Measurements from ENCODE around the gene HOXD4. TPM values are rescaled to one million over a fixed set of nuclear protein-coding genes. Genes with fewer than 3 reads are reported as not detected.

Gene HOXD4
- total and polyA plus RNA-seq, 2 experiments from 2014 or later, result 1.4 to 2.5 TPM

GRCh38 chr2:176146645-176147044 is 4.7 kb upstream of the HOXD4 start:
- no peak overlapping the region for H3K9ac ChIP-seq
- in situ Hi-C loops (cut with MboI), result loop anchor here (10.0 kb wide), 1 partner anchor 308 kb away; no protein-coding TSS in a partner anchor
- H3K4me1 ChIP-seq (ENCODE audit: insufficient read depth), result no peaks in the 10 kb centered on the region
- H3K36me3 ChIP-seq (ENCODE audit: low read depth), result no peaks in the 10 kb centered on the region
- peaks cover 96% of the 10 kb centered on the region for H3K79me2 ChIP-seq (ENCODE audit: insufficient read depth)
- no peak overlapping the region for H2AFZ ChIP-seq
- TF ChIP-seq EZH2 (IDR thresholded peaks at IDR 0.05; ENCODE audit: insufficient read depth, poor library complexity, severe bottlenecking) (no peak), EZH2phosphoT487 (IDR thresholded peaks at IDR 0.05; ENCODE audit: insufficient read depth, low read depth) (no peak)
- H3K4me2 ChIP-seq (ENCODE audit: unreplicated experiment), result no peak overlapping the region
- no peak overlapping the region for H3K4me3 ChIP-seq
- no peak for DNase-seq
- H3K9me2 ChIP-seq (ENCODE audit: insufficient read depth), result no peaks in the 10 kb centered on the region
- peaks cover 2% of the 10 kb centered on the region; the same call in 1 of the 2 replicates for H4K20me1 ChIP-seq (ENCODE audit: insufficient read depth)
- H3K27ac ChIP-seq, result no peak overlapping the region
- no peaks in the 10 kb centered on the region for H3K27me3 ChIP-seq (replicated peaks; ENCODE audit: insufficient read depth)
- no peaks in the 10 kb centered on the region for H3K9me3 ChIP-seq (ENCODE audit: low read depth)
- H3F3A ChIP-seq (ENCODE audit: insufficient read depth), result no peaks in the 10 kb centered on the region

DNA sequence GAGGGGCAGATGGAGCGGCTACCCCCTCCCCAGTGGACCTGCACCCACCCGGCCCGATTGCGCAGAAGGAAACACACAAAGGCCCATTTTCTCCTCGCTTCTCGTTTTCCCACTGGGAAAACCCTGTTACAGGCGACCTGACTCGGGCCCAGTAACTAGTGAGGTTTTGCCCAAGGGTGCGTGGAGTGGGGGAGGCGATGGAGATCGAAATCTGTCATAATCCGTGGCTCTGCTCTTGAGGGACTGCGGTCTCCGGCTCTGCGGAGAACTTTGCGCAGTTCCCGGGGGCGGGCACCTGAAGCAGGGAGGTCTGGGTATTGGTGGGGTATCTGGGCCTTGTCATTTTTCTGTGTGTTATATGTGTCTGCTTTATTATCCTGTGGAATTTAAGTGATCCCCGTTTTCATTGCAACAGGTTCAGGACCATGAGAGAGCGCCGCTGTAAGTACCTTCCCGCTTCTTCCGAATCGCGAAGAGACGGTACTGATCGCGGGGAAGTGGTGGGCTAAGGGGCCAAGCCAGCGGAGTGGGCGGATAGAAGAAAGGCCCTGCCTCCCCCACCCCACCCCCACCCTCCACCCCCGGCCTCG is 4.0 kb upstream of the HOXD4 start:
- no peak for DNase-seq
- TF ChIP-seq EZH2phosphoT487 (IDR thresholded peaks at IDR 0.05; ENCODE audit: insufficient read depth, low read depth) (no peak), EZH2 (IDR thresholded peaks at IDR 0.05; ENCODE audit: insufficient read depth, poor library complexity, severe bottlenecking) (no peak)
- no peak overlapping the region for H2AFZ ChIP-seq
- in situ Hi-C loops (cut with MboI), result loop anchor here (10.0 kb wide), 1 partner anchor 307 kb away; no protein-coding TSS in a partner anchor
- no peaks in the 10 kb centered on the region for H3K9me3 ChIP-seq (ENCODE audit: low read depth)
- no peak overlapping the region for H3K9ac ChIP-seq
- H3K4me2 ChIP-seq (ENCODE audit: unreplicated experiment), result no peak overlapping the region
- H3K9me2 ChIP-seq (ENCODE audit: insufficient read depth), result no peaks in the 10 kb centered on the region
- peaks cover 2% of the 10 kb centered on the region; the same call in 1 of the 2 replicates for H4K20me1 ChIP-seq (ENCODE audit: insufficient read depth)
- no peaks in the 10 kb centered on the region for H3F3A ChIP-seq (ENCODE audit: insufficient read depth)
- no peaks in the 10 kb centered on the region for H3K36me3 ChIP-seq (ENCODE audit: low read depth)
- WGBS, 2 experiments (ENCODE audit: low coverage in 1 of 2, low lambda C conversion rate in 2 of 2, missing lambda C conversion rate in 2 of 2), result 93 to 96% methylated on average over 32 of the region's 32 CpGs
- no peaks in the 10 kb centered on the region for H3K4me1 ChIP-seq (ENCODE audit: insufficient read depth)
- no peak overlapping the region for H3K27ac ChIP-seq
- H3K27me3 ChIP-seq (replicated peaks; ENCODE audit: insufficient read depth), result no peaks in the 10 kb centered on the region
- H3K79me2 ChIP-seq (ENCODE audit: insufficient read depth), result peaks cover 93% of the 10 kb centered on the region
- H3K4me3 ChIP-seq, result no peak overlapping the region

DNA sequence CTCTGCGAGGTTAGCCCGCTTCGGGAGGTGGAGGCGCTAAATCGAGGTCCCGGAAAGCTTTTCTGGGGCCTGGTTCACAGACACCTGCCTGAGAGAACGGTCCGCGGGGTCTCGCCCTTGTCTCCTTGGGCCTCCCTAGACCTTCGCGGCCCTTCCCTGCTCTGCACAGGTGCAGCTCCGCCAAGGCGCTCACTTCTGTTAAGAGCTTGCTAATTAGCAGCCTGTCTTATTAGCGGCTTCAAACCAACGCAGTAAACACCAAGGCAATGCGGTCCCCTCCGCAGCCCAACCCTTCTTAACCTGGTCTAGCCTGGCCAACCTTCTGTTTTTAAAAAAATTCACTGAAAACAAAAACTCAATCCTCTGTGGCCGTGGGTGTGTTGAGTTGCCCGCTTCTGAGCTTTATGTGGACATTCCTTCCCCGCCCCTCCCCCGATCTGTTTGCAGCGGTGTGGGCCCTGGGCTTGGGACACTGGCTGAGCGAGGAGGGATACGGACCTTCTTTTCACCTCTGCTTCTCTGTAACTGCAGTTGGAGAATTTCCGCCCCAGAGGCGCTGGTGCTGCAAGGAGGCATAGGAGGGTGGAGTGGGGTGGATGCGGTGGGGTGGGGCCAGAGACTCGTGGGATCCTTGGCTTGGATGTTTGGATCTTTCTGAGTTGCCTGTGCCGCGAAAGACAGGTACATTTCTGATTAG is 3.4 kb upstream of the HOXD4 start:
- H3K27me3 ChIP-seq (replicated peaks; ENCODE audit: insufficient read depth), result no peaks in the 10 kb centered on the region
- TF ChIP-seq EZH2phosphoT487 (IDR thresholded peaks at IDR 0.05; ENCODE audit: insufficient read depth, low read depth) (no peak), EZH2 (IDR thresholded peaks at IDR 0.05; ENCODE audit: insufficient read depth, poor library complexity, severe bottlenecking) (no peak)
- in situ Hi-C loops (cut with MboI), result loop anchor here (10.0 kb wide), 1 partner anchor 307 kb away; no protein-coding TSS in a partner anchor

GRCh38 chr2:176148751-176149421 is 2.5 kb upstream of the HOXD4 start:
- no peak overlapping the region for H3K4me3 ChIP-seq

More for the DNA sequence above, 3.4 kb upstream of the HOXD4 start:
- Histone ChIP-seq H3K79me2 (ENCODE audit: insufficient read depth) (peaks cover 86% of the 10 kb centered on the region), H2AFZ (no peak overlapping the region), H3K4me3 (no peak overlapping the region), H3K9me3 (ENCODE audit: low read depth) (no peaks in the 10 kb centered on the region), H4K20me1 (ENCODE audit: insufficient read depth) (peaks cover 2% of the 10 kb centered on the region; the same call in 1 of the 2 replicates), H3F3A (ENCODE audit: insufficient read depth) (no peaks in the 10 kb centered on the region), H3K27ac (no peak overlapping the region), H3K4me2 (ENCODE audit: unreplicated experiment) (no peak overlapping the region), H3K36me3 (ENCODE audit: low read depth) (peaks cover 4% of the 10 kb centered on the region; the same call in 1 of the 2 replicates), H3K9me2 (ENCODE audit: insufficient read depth) (no peaks in the 10 kb centered on the region), H3K9ac (no peak overlapping the region), H3K4me1 (ENCODE audit: insufficient read depth) (no peaks in the 10 kb centered on the region)
- 87% methylated on average over 28 to 31 of the region's 31 CpGs for WGBS, 2 experiments (ENCODE audit: low coverage in 1 of 2, low lambda C conversion rate in 2 of 2, missing lambda C conversion rate in 2 of 2)
- DNase-seq, result no peak

More at GRCh38 chr2:176148751-176149421, 2.5 kb upstream of the HOXD4 start:
- no peaks in the 10 kb centered on the region for H3K9me3 ChIP-seq (ENCODE audit: low read depth)
- H3K36me3 ChIP-seq (ENCODE audit: low read depth), result peaks cover 4% of the 10 kb centered on the region; the same call in 1 of the 2 replicates
- H4K20me1 ChIP-seq (ENCODE audit: insufficient read depth), result peaks cover 2% of the 10 kb centered on the region; the same call in 1 of the 2 replicates
- DNase-seq, result no peak
- H3F3A ChIP-seq (ENCODE audit: insufficient read depth), result 0 out of 2 replicates have a peak, but pooled peaks cover 5% of the 10 kb centered on the region
- H3K9ac ChIP-seq, result no peak overlapping the region
- no peak overlapping the region for H3K27ac ChIP-seq
- no peak for TF ChIP-seq EZH2phosphoT487 (IDR thresholded peaks at IDR 0.05; ENCODE audit: insufficient read depth, low read depth)
- no peak for TF ChIP-seq EZH2 (IDR thresholded peaks at IDR 0.05; ENCODE audit: insufficient read depth, poor library complexity, severe bottlenecking)
- H3K4me2 ChIP-seq (ENCODE audit: unreplicated experiment), result no peak overlapping the region
- peaks cover 77% of the 10 kb centered on the region for H3K79me2 ChIP-seq (ENCODE audit: insufficient read depth)
- H3K9me2 ChIP-seq (ENCODE audit: insufficient read depth), result no peaks in the 10 kb centered on the region
- H3K27me3 ChIP-seq (replicated peaks; ENCODE audit: insufficient read depth), result no peaks in the 10 kb centered on the region
- in situ Hi-C loops (cut with MboI), result loop anchor here (10.0 kb wide), 1 partner anchor 306 kb away; no protein-coding TSS in a partner anchor
- WGBS, 2 experiments (ENCODE audit: low coverage in 1 of 2, low lambda C conversion rate in 2 of 2, missing lambda C conversion rate in 2 of 2), result 97 to 99% methylated on average over 11 of the region's 11 CpGs
- H2AFZ ChIP-seq, result no peak overlapping the region
- no peaks in the 10 kb centered on the region for H3K4me1 ChIP-seq (ENCODE audit: insufficient read depth)
